ENCODE results near the gene CEMP1.

Gene CEMP1

DNA sequence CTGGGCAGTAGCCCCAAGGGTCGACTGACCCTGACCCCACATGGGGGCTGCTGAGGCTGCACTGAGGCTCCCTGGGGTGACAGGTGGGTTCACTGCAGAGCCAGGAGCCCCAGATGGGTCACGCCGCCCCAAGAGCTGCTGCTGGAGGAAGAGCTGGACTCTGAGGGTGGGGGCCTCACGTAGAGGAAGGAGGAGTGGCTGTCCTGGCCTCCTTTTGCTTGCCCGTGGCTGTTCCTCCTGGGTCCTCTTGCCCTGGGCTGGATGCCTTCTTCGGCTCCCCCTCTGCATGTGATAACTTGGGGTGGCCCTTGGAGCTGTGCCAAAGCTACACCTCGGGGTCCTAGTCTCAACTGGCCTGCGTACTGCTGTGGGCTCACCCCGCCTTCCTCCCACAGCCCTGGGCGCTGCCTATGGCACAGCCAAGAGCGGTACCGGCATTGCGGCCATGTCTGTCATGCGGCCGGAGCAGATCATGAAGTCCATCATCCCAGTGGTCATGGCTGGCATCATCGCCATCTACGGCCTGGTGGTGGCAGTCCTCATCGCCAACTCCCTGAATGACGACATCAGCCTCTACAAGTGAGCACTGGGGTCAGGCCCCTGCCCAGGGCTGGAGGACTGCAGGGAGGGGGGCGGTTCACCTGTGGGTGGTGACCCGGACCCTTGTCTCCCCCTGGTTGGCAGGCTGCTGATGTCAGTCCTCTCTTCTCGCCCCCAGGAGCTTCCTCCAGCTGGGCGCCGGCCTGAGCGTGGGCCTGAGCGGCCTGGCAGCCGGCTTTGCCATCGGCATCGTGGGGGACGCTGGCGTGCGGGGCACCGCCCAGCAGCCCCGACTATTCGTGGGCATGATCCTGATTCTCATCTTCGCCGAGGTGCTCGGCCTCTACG is 12.1 kb downstream of the CEMP1 start:
- DNase-seq (ENCODE audit: low spot score) = no peak

DNA sequence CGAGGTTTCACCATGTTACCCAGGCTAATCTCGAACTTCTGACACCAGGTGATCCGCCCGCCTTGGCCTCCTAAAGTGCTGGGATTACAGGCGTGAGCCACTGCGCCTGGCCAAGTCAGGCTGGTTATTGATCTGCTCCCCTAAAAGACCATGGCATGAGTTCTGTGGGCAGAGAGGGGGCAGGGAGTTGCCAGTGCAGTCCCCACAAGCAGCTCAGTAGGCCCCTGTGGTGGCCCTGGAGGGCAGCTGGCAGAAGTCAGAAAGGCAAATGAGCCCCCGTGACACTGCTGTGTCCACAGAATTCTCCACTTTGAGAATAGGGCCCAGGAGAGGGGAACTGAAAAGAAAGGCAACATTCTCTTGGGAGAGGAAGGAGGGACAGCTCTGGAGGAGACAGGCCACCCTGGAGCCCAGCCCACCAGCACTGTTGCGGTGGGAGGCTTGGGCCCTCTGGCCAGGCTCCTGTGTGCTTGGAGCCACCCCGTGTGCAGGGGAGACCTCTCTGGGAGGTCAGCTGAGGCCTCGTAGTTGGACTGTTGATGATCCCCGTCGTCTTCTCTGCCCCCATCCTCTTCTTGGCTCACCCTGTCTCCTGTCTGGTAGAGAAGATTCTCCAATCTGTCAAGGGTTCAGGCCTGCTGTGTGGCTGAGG is 13.1 kb downstream of the CEMP1 start:
- DNase-seq (ENCODE audit: low spot score) = no peak

DNA sequence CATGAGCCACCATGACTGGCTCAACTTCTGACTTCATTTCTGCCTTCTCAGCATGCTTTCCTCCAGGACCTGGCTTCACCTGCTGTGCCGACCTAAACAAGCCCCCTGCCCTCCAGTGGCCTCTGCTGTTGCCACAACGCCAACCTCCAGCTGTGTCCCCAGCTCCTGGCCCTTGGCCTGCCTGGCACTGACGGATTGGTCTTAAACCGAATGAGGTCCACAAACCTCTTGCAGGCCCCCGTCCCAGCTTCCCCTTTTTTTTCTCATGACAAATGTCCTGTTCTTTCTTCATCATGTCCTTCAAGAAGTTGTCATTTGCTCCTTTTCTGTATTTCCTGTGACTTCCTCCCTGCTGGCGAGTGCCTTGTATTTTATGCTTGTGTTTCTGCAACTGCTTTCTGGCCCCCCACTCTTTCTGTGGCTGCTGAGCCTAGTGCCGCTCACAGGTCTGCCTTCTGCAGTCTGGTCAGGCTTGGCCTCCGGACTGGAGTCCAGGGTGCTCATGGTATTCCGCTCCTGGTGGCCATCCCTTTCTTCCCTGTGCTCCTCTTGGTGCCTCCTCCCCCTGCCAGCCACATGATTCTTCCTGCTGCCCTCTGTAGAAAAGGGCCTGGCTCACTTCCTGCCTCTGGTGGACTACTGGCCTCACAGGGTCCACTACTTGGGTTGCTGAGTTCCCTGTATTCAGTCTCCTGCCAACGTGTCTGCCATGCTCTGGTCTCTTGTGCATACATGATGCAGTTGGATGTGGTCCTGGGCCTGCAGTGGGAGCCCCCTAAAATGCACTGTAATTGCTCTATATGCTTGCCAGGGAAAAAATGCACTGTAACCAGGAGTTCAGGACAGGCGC is 14.6 kb downstream of the CEMP1 start:
- peak; percentile 47 for DNase-seq (ENCODE audit: low spot score)

DNA sequence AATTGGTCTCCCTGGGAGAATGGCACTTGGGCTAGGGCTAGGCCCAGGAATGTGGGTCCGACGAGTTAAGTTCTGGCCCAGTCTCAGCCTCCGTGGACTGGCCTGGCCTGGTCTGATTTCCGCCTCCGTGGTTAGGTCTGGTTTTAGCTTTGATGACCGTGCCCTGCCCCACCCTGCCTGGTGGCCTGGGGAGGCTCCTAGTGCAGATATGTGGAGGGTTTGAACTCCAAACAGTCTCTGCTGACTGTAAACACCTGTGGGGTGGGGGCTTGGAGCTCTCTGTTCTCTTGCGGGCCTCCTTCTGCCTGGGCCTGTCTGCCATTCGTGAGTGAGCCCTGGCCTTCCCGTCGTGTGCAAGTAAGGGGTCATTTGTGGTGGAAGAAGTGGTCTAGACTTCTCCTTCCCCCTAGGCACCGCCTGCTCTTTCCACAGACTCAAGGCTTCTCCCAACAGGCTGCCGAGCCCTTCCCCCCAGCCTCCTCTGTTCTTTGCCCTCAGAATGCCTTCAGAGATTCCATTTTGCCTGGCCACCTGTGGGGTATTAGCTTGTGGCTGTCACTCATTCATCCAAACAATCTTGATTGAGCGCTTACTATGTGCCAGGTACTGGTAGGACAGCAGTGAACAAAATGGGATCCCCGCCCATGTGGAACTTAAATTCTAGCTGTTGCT is 15.9 kb downstream of the CEMP1 start:
- DNase-seq (ENCODE audit: low spot score) = no peak

DNA sequence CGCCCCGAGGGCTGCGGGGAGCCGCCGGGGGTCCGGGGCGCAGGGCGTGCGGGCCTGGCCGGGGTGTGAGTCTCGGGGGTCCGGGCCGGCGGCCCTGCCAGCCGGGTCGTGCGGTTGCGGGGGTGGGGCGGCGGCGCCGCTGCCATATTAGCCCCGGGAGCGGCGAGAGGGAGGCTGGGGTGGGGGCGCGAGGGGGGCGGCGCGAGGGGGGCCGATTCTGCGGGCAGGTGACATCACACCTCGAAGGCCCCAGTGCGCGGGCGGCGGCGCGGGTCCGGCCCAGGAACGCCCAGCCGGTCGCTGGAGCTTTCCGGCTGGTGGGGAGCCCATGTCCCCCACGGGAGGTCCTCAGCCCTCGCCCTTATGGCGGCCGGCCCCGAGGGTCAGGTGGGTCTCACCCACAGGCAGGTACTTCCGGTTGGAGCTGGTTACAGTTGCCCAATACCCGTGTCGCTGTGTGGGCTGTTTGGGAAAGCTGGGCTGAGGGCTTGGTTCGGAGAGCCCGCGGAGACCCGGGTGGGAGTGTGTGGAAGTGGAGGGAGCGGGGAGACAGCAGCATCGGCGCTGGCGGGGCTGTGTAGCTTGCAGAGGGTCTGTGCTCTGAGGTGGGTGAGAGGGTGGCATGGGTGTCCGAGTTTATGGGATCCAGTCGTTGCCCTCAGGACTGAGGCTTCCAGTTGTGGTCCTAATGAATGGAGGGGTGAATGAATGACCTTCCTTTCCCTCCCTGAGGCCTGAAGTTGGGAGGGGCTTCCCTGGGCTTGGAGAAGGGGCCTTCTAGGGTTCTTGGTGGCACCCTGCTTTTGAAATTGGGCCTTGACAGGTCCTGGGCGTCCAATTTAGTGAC is 16.7 kb downstream of the CEMP1 start:
- DNase-seq (ENCODE audit: low spot score) = no peak

DNA sequence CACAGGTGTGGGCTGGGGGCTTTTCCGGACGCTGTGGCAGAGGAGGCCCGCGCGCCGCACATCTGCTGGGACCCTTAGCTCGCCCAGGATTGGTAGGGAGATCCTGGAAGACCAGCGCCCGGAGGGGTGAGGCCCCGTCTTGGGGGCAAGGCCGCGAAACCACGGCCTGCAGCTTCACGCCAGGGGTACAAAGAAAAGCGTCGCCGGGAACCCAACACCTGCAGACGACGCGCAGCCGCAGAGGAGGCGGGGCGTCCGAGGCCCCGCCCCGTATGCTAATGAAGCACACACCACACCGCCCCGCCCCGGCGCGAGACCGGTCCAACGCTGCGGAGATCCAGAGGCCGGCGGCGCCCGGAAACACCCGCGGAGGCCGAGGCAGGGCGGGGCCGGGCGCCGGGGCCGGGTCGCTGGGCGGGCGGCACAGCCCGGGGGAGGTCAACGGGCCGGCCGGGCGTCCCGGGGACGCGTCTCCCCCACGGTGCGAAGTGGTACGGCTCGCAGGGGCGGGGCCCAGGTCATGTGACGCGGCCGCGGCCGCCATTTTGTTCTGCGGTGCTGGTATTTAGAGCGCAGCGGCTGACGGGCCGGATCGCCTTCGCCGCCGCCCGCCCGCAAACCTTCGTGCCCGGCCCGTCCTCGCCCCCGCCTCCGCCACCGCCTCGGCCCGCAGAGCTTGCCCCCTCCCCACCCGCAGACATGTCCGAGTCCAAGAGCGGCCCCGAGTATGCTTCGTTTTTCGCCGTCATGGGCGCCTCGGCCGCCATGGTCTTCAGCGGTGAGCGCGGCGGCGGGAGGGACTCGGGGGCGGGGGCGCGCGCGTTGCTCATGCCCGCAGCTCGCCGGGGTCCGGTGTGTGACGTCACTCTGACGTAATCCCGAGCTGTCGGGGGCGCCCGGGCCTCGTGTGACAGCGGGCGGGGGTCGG is 17.5 kb downstream of the CEMP1 start, which contains the start of gene ATP6V0C:
Gene ATP6V0C, plus strand, starts transcription at position 548 of the 928 bp plus-strand sequence. Its CDS starts 152 bp downstream, at position 700.
- peak; percentile 75 for DNase-seq (ENCODE audit: low spot score)

DNA sequence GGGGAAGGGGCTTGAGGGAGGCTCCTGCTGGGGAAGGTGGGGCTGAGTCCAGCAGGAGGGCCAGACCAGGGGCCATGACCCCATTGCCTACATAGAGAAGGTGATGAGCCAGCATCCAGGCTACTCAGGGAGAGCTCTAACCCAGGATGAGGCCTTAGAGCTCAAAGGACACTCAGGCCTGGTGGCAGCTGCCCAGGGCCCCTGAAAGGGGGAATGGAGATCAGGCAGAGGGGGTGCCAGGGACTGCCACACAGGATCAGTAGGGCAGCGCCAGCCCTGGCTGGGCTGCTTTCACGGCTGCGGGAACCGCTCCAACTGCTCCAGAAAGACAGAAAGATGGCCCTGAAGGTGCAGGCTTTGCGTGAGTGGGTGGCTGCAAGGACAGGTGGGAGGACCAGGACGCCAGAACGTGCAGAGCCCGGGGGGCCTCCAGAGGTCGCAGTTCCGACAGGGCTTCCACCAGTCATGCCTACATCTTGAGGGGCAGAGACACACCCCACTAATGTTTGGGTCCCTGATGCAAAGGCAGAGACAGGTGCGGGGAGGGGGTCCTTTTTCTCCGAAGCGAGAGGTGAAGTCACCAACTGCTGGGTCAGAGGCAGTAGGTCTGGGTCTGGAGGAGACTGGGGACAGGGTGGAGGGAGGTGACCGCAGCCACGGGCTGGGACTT is 18.3 kb downstream of the CEMP1 start:
- DNase-seq (ENCODE audit: low spot score) = no peak

DNA sequence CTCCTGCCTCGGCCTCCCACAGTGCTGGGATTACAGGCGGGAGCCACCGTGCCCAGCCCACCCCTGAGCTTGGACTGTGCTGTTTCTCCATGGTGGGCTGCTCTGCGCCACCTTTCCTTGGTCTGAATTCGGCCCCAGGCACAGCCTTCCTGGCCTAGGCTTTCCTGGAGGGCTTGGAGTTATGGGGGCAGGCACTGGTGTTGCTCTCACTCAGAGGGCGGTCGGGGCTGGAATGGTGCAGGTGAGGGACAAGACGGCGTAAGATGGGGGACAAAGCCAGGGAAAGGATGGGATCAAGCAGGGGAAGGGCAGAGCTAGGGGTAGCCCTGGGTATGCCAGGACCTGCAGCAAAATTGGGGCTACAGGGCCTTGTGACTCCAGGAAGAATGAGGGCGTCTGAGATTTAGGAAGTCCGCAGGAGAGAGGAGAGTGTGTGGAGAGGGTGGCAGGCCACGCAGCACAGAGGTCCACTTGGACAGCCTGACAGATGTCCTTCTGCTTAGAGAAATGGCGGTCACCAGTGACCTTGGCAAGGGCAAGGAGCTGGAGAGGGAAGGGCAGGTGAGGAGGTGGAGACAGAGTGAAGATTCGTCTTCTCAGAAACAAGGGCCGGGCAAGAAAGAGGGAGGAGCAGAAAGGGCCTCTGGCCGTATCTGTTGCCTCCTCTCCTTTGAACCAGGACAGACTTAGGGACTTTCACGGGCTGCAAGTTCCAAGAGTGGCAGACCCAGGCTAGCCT is 19.0 kb downstream of the CEMP1 start:
- DNase-seq (ENCODE audit: low spot score) = no peak

DNA sequence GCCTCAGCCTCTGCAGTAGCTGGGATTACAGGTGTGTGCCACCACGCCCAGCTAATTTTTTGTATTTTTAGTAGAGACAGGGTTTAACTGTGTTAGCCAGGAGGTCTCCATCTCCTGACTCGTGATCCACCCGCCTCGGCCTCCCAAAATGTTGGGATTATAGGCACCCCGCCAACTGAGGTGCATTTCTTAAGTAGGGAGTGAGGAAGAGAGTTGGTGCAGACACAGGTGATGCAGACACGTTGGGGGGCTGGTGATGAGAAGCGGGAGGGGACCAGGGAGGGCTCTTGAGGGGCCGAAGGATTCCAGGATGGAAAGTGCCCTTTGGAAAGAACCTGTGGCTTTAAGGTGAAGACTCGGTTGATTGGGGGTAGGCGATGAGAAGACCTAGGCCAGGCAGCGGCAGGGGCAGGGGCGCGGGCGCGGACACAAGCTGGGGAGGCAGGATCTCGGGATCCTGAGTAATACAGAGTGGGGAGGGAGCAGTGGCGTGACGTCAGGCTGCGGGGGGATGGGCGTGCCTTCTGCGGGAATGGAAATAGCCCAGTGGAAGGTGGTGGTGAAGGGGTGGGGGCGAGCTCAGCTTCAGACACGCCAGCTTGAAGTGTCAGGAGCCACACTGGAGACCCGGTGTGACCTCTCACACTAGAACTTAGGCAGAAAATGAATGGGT is 19.9 kb downstream of the CEMP1 start:
- DNase-seq (ENCODE audit: low spot score) = no peak

DNA sequence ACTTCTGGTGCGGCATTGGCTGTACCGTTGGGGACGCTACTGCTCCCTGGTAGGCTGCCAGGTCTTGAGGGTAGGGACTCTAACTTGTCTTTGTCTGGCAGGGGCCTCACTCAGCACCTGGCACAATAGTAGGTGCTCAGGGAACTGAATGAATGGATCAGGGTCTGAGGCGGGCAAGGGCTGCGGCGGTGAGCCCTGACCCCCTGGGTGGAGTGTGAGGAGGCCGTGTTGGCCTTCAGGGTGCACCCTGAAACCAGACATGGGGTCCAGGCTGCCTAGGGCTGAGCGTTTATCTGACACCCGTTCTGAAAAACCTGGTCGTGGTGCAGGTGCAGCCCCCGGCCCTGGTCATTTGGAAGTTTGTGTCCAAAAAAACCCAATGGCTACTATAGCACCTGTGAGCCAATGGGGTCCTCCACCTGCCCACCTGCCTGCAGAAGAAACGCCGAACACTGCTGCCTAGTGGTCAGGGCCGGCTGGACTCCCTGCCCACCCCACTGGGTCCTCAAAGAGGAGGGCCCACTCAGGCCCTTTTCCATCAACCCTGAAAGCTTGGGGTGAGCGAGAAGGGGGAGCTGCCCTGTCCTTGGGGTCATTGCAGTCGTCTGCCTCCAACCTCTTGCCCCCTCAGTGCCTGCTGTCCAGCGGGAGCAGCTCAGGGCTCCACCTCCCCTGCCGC is 22.3 kb downstream of the CEMP1 start:
- DNase-seq (ENCODE audit: low spot score) = no peak

DNA sequence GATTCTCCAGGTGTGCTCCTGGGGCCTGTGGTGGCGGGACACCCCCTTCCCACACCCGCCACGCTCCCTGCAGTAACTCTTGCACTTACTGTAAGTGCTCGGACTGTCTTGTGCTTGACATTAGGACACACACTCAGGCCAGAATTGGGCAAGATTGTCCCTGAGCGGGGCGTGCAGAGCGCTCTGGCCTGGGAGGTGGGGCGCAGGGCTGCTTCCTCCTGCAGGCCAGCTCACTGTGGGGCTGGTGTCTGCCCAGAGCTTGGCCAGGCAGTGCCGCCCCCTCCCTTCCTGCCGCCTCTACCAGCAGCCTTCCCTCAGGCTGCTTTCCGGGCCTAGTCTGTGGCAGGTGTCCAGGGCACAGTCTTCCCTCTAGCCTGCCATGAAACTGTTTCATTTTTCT is 23.5 kb downstream of the CEMP1 start:
- no peak for DNase-seq (ENCODE audit: low spot score)

DNA sequence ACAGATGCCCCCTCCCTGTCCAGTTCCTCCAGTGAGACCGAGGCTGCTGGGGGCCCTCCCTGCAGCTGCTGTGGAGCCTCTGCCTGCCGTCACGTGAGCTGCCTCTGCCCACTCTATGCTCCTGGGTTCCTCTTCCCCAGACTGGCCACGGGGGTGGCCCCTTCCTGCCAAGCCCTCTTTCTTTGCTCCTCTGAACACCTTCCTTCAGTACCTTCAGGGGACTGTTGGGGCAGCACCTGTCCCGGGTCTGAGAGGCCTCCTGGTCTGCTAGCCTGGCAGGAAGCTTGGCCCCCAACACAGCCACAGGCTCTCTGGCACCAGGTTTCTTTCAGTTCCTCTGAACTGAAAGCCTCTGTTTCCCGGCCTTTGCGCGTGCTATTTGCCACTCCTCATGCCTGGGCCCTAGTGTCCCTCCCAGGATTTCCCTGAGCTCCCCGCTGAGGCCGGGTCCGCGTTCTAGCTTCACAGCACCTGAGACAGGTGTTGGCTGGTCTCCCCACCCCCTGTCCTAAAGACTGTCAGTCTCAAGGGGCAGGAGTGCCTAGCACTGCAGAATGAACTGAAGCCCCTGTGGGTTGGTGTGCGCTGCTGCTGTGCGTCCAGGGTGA is 24.1 kb downstream of the CEMP1 start:
- no peak for DNase-seq (ENCODE audit: low spot score)

DNA sequence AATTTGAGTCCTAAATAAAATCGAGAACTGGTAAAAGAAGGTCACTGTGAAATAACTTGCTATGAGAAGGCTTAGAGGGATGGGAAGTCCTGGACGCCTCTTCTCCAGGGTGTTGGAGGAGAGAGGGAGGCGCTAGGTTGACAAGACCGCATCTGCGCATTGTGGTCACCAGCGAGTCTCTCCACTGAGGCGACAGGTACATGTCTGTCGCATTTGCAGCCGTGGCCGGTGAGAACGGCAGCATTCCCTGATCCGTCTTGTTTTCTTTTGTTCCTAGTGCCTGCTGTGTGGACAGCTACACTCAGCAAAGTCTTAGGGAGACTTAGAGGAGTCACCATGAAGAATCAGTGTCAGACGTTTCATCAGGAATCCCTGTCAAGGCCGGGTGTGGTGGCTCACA is 25.5 kb downstream of the CEMP1 start:
- no peak for DNase-seq (ENCODE audit: low spot score)

DNA sequence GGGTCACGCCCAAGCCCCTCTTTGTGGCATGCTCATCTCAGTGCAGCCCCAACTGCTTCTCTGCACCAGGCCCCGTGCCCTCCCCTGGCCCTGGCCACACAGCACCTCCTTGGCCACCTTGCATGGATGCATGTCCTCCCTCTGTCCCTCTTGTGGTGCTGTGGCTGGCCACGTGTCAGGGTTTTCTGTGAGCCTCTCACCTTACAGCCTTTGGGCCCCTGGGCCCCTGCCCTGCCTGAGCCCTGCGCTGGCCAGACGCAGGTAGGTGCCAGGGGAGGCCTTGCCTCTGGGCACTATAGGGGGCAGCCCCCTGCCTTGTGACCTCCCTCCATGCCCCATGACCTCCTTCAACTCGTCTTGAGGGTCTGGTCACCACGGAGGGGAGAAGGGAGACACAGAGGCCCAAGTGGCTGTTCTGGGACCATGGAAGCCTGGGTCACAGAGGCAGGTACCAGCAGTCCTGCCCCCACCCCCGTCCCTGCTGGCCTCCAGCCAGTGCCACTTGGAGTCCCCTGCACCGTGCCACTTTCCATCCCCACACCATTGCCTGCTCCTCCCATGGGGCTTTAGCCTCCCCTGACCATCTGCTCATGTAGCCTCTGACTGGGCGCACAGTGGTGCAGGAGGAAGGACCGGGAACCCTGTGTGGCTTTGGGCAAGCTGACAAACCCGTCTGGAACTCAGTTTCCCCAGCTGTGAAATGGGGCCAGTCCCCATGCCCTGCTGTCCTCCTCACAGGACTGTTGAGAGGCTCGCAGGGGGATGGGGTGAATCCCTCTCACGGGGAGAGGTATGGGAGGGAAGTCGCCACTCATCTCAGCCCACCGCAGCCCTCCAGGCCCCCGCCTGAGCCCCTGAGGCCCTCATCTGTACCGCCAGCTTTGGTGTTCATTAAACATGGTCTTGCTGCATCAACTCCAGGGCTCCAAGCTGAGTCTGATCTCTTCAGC is 29.0 kb downstream of the CEMP1 start:
- DNase-seq (ENCODE audit: low spot score) = no peak

DNA sequence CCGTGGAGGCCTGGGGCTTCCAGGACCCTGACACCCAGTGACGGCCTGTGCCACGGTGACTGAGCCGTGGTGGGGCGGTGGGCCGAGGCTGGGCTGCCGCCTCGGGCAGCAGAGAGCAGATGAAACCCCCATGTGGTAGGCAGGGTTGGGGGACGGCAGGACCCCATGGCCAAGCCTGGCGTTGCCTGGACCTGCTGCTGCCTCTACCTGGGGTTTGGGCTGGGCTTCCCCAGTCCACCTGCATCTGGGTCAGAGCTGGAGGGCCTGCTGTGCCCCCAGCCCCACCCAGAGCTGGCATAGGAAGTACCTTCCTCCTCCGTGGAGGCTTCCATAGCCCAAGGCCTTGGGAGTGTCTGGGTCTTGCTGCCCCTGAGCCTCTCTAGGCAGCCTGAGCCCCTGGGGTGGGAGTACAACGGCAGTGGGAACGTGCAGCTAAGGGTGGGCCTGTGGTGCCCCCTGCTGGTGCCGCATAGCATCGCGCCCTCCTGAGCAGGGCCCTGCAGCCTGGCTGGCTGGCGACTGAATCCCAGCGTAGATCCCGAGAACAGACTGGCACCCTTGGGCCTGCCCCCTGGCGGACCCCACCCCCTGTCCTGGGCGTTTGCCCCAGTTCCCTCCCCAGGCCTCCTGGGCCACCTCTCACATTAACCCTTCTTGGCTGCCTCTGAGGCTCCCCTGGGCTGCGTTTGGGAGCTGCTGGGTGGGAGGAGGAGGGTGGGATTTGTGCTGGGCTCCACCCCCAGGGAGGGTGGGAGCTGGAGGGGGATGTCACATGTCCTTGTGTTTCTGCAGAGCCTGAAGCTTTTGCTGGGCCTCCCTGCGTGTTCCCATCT is 30.1 kb downstream of the CEMP1 start:
- DNase-seq (ENCODE audit: low spot score) = peak; percentile 84

All from kidney capillary endothelial cell (primary cell).